Limb (tissue), 2 donors: Measurements from ENCODE around the gene MPPED2.

Experiments used
- DNase-seq, 2 donors: peaks; one replicate each; pipeline ENCODE4 v3.0.0-alpha.2; 2016; ENCODE audit errors: extremely low spot score in 2 of 2

MPPED2 gene

GRCh38 chr11:30365793-30366517, 220.2 kb downstream of the MPPED2 start:
- DNase-seq, result no peak

GRCh38 chr11:30364837-30365482, 221.2 kb downstream of the MPPED2 start:
- no peak for DNase-seq

GRCh38 chr11:30364139-30364836, 221.9 kb downstream of the MPPED2 start:
- no peak for DNase-seq

GRCh38 chr11:30360741-30361140, 225.4 kb downstream of the MPPED2 start:
- no peak for DNase-seq
